Endothelial cell of umbilical vein (primary cell): ENCODE measurements around the gene FBXO8. TPM values are rescaled to one million over a fixed set of nuclear protein-coding genes. Genes with fewer than 3 reads are reported as not detected.

Source experiments
- BruUV-seq: library from RNA; stranded (reverse); fragments of 400-500 nt; replicated peaks from 2 replicates; lab custom pipeline; 2021; lab: Mats Ljungman, UMichigan
- CTCF ChIA-PET: fragments of 300-600, 350-600 bp; sonication (Branson Sonifier 250); formaldehyde crosslinking; loops from one replicate; lab custom pipeline; 2021; ENCODE audit warnings: antibody characterized with exemption, inconsistent platforms; lab: Charles Lee
- POLR2A ChIA-PET: fragments of 300-600, 350-600 bp; sonication (Branson Sonifier 250); formaldehyde crosslinking; loops from one replicate; lab custom pipeline; 2021; ENCODE audit warnings: antibody characterized with exemption, inconsistent platforms; lab: Charles Lee
- DNase-seq: peaks from one replicate; pipeline ENCODE4 v3.0.0-alpha.2; 2011; ENCODE audit warnings: low read depth, low spot score
- FAIRE-seq: peaks from 2 replicates; lab custom pipeline; 2011; peaks lifted over from hg19 to GRCh38; lab: Jason Lieb, UNC
- H2AFZ ChIP-seq: 2 replicates; pipeline ENCODE4 v1.6.0; 2012; ENCODE audit warnings: low read depth, low read length, control low read depth, inconsistent platforms
- H3K27ac ChIP-seq: 2 replicates; pipeline ENCODE4 v1.5.1; 2011; ENCODE audit warnings: low read depth, mild to moderate bottlenecking, control low read depth, low read length, moderate library complexity; ENCODE audit not compliant: insufficient read depth
- H3K27me3 ChIP-seq, 2 experiments: 2 replicates each; pipeline versions ENCODE4 v1.6.0 to v1.6.1; 2011; ENCODE audit warnings: low read length in 2 of 2, mixed read lengths in 1 of 2; ENCODE audit not compliant: control insufficient read depth in 2 of 2, insufficient read depth in 2 of 2
- H3K36me3 ChIP-seq, 2 experiments: 2 replicates in 1 of 2; 3 replicates in 1 of 2; pipeline ENCODE4 v1.5.1; 2011; ENCODE audit warnings: low read length in 2 of 2, mild to moderate bottlenecking in 1 of 2, moderate library complexity in 1 of 2; ENCODE audit not compliant: control insufficient read depth in 2 of 2, insufficient read depth in 2 of 2; ENCODE audit errors: extremely low read depth in 1 of 2
- H3K4me1 ChIP-seq: 3 replicates; pipeline ENCODE4 v1.5.1; 2011; ENCODE audit warnings: mild to moderate bottlenecking, low read length; ENCODE audit not compliant: control insufficient read depth, insufficient read depth; ENCODE audit errors: extremely low read depth
- H3K4me2 ChIP-seq: 2 replicates; pipeline ENCODE4 v1.6.1; 2011; ENCODE audit warnings: low read length, control low read depth, mixed read lengths; ENCODE audit not compliant: insufficient read depth
- H3K4me3 ChIP-seq, 3 experiments: fragments of 200-600 bp in 1 of 3; sonication (generic), shearing (Covaris generic) in 1 of 3; replicated peaks in 1 of 3; 2 replicates each; pipeline ENCODE4 v1.5.1; 2011 to 2016; ENCODE audit warnings: control low read depth in 3 of 3, low read length in 3 of 3, mild to moderate bottlenecking in 2 of 3, inconsistent platforms in 1 of 3, low read depth in 1 of 3, moderate library complexity in 1 of 3; ENCODE audit not compliant: insufficient read depth in 1 of 3
- H3K79me2 ChIP-seq: 2 replicates; pipeline ENCODE4 v1.6.0; 2012; ENCODE audit warnings: low read length, inconsistent platforms; ENCODE audit not compliant: control insufficient read depth, insufficient read depth
- H3K9ac ChIP-seq: replicated peaks from 2 replicates; pipeline ENCODE3; 2011; ENCODE audit warnings: low read length, control low read depth; ENCODE audit not compliant: insufficient read depth; ENCODE audit errors: extremely low read depth
- H3K9me1 ChIP-seq: replicated peaks from 3 replicates; pipeline ENCODE4 v1.6.0; 2011; ENCODE audit warnings: mild to moderate bottlenecking, low read length; ENCODE audit not compliant: control insufficient read depth, insufficient read depth; ENCODE audit errors: extremely low read depth
- H3K9me3 ChIP-seq: replicated peaks from 2 replicates; pipeline ENCODE4 v1.5.1; 2012; ENCODE audit warnings: low read length, inconsistent platforms; ENCODE audit not compliant: control insufficient read depth, insufficient read depth
- H4K20me1 ChIP-seq: replicated peaks from 2 replicates; pipeline ENCODE3; 2011; ENCODE audit warnings: mild to moderate bottlenecking, low read length; ENCODE audit not compliant: control insufficient read depth, insufficient read depth; ENCODE audit errors: extremely low read depth
- CTCF ChIP-seq, 2 donors: IDR thresholded peaks; 1 replicate in 1 of 2; 2 replicates in 1 of 2; pipeline ENCODE4 v1.5.1; 2011; ENCODE audit warnings: low read length in 2 of 2, mild to moderate bottlenecking in 2 of 2, moderate library complexity in 2 of 2, control low read depth in 1 of 2, inconsistent platforms in 1 of 2, low read depth in 1 of 2; ENCODE audit not compliant: insufficient read depth in 1 of 2; ENCODE audit errors: extremely low read depth in 1 of 2
- EZH2 ChIP-seq: IDR thresholded peaks from 2 replicates; pipeline ENCODE4 v1.6.1; 2012; ENCODE audit warnings: borderline replicate concordance, low read depth, mild to moderate bottlenecking, moderate library complexity, low read length, inconsistent platforms; ENCODE audit not compliant: severe bottlenecking
- FOS ChIP-seq: IDR thresholded peaks from 2 replicates; pipeline ENCODE4 v1.6.1; 2011; ENCODE audit warnings: mild to moderate bottlenecking, low read length, moderate library complexity, borderline replicate concordance; ENCODE audit not compliant: insufficient read depth
- GATA2 ChIP-seq: IDR thresholded peaks from 2 replicates; pipeline ENCODE4 v1.7.0; 2011; ENCODE audit warnings: low read depth, mild to moderate bottlenecking, moderate library complexity, mixed read lengths, low read length; ENCODE audit not compliant: insufficient read length, insufficient read depth
- JUN ChIP-seq: IDR thresholded peaks from 2 replicates; pipeline ENCODE4 v1.6.1; 2011; ENCODE audit warnings: borderline replicate concordance, low read depth; ENCODE audit not compliant: insufficient read length, insufficient read depth
- MAX ChIP-seq: IDR thresholded peaks from 2 replicates; pipeline ENCODE4 v1.6.1; 2011; ENCODE audit not compliant: insufficient read depth, insufficient read length
- MYC ChIP-seq: IDR thresholded peaks from one replicate; pipeline ENCODE4 v1.6.1; 2011; ENCODE audit warnings: mild to moderate bottlenecking, low read depth, low read length
- POLR2A ChIP-seq: IDR thresholded peaks from 2 replicates; pipeline ENCODE4 v1.6.1; 2012; ENCODE audit warnings: low read depth, mild to moderate bottlenecking, control low read depth, low read length
- POLR2AphosphoS5 ChIP-seq: IDR thresholded peaks from 2 replicates; pipeline ENCODE4 v1.6.1; 2012; ENCODE audit warnings: low read depth, mild to moderate bottlenecking, control low read depth, low read length, moderate library complexity; ENCODE audit not compliant: insufficient read depth
- dilution Hi-C: fragments of 300-500 bp; cut with MboI; formaldehyde crosslinking; loops from one replicate; pipeline ENCODE4 v1.15.0; 2019; ENCODE audit warnings: low sequenced_read_pairs; ENCODE audit not compliant: extremely low pct_ligation_motif_present
- intact Hi-C: fragments of 100-400 bp; cut with micrococcal nuclease; formaldehyde crosslinking; loops from one replicate; pipeline ENCODE4 v1.10.0; 2022
- polyA plus RNA-seq, 4 experiments: library from polyadenylated mRNA; depleted of rRNA in 3 of 4; stranded (reverse) in 3 of 4; unstranded in 1 of 4; fragments of >200 nt; gene quantifications; 2 replicates each; pipeline versions ENCODE4 v1.2.1 to v1.2.3, GENCODE V29; 2011 to 2012; ENCODE audit warnings: missing spikeins in 1 of 4
- total RNA-seq: library from RNA; stranded (reverse); gene quantifications from 2 replicates; pipeline ENCODE4 v1.2.3, GENCODE V29; 2021

FBXO8 gene
- total and polyA plus RNA-seq, 2 donors (not counting 3 experiments of a cell fraction or from before 2014, with no cell fraction given), result 9.9 to 14.5 TPM

- ChIA-PET CTCF (interaction anchor here (1.1 to 2.3 kb wide), 3 partner anchors 11 to 16 kb away, joined by 3 to 8 read pairs (median 3); no protein-coding TSS in a partner anchor), POLR2A (no interaction called here)
- no peaks in the 10 kb centered on the region for H3K4me1 ChIP-seq
- no peak overlapping the region for H3K27ac ChIP-seq
- no peak overlapping the region for H3K4me2 ChIP-seq
- no peaks in the 10 kb centered on the region for H3K9me1 ChIP-seq
- no peak for FAIRE-seq
- H3K36me3 ChIP-seq, result no peaks in the 10 kb centered on the region
- H4K20me1 ChIP-seq, result no peaks in the 10 kb centered on the region
- H3K9me3 ChIP-seq, result no peaks in the 10 kb centered on the region
- dilution Hi-C loops (no loop called here), intact Hi-C loops (no loop called here)
- H3K79me2 ChIP-seq, result no peaks in the 10 kb centered on the region
- no peak for DNase-seq
- no peak overlapping the region for H3K4me3 ChIP-seq
- TF ChIP-seq MYC (no peak), POLR2AphosphoS5 (no peak), GATA2 (no peak), POLR2A (no peak), FOS (no peak), CTCF (IDR thresholded peaks at IDR 0.05; ENCODE audit: extremely low read depth in 1 of 2, insufficient read depth in 1 of 2, low read depth in 1 of 2, low read length in 2 of 2) (no peak), JUN (no peak), MAX (no peak), EZH2 (no peak)
- H3K9ac ChIP-seq, result no peak overlapping the region
- H2AFZ ChIP-seq, result no peak overlapping the region
- BruUV-seq, result no TSS peak
- H3K27me3 ChIP-seq, result peaks cover 1 to 4% of the 10 kb centered on the region in 2 experiments
These were observed 89.8 kb downstream of the FBXO8 start for GRCh38 chr4:174193438-174194374.
